ENCODE measurements around the gene TBX1.

DNA sequence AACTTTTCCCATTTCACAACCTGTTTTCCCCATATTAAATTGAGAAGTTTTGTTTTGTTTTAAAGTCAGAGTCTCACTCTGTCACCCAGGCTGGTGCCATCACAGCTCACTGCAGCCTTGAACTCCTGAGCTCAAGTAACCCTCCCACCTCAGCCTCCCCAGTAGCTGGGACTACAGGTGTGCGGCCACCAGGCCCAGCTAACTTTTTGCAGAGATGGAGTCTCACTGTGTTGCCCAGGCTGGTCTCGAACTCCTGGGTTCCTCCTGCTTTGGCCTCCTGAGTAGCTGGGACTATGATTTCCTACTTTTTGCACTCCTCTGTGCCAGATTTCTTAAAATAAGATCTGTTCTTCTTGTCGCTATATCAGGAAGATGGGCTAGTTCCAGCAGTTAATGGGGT lies 49.2 kb downstream of the TBX1 start:
- TF ChIP-seq, protein P1, sequence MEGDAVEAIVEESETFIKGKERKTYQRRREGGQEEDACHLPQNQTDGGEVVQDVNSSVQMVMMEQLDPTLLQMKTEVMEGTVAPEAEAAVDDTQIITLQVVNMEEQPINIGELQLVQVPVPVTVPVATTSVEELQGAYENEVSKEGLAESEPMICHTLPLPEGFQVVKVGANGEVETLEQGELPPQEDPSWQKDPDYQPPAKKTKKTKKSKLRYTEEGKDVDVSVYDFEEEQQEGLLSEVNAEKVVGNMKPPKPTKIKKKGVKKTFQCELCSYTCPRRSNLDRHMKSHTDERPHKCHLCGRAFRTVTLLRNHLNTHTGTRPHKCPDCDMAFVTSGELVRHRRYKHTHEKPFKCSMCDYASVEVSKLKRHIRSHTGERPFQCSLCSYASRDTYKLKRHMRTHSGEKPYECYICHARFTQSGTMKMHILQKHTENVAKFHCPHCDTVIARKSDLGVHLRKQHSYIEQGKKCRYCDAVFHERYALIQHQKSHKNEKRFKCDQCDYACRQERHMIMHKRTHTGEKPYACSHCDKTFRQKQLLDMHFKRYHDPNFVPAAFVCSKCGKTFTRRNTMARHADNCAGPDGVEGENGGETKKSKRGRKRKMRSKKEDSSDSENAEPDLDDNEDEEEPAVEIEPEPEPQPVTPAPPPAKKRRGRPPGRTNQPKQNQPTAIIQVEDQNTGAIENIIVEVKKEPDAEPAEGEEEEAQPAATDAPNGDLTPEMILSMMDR (IDR thresholded peaks at IDR 0.05) = no peak
- TF ChIP-seq EP300 (IDR thresholded peaks at IDR 0.05) (no peak), POLR2A (IDR thresholded peaks at IDR 0.05; ENCODE audit: low read depth) (no peak), POLR2AphosphoS5 (IDR thresholded peaks at IDR 0.05) (no peak)
